ENCODE measurements around the gene PRELP. TPM values are rescaled to one million over a fixed set of nuclear protein-coding genes. Genes with fewer than 3 reads are reported as not detected.

The PRELP gene
- total and polyA plus RNA-seq, 2 donors (not counting 1 experiment from before 2014, with no cell fraction given): not detected

DNA sequence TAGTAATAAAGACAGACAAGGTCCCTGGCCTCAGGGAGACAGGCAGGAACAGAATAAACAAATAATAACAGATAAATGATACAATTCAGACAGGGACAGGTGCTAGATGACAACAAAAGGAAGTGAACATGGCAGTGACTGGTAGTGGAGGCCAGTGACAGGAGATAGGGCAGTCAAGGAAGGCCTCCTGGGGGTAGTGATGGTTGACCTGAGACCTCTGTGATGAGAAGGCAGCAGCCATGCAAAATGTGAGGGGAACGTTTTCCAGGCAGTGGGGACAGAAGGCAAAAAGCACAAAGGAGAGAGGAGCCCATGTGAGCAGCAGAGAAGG lies 36.9 kb downstream of the PRELP start:
- Histone ChIP-seq H3K27ac (ENCODE audit: low read length in 2 of 2) (no peak overlapping the region), H2AFZ (ENCODE audit: insufficient read depth, low read depth, low read length, poor library complexity, severe bottlenecking) (no peak overlapping the region)

More for the DNA sequence above, 36.9 kb downstream of the PRELP start:
- DNase-seq: no peak
- 73% methylated on average over 1 of the region's 1 CpG for WGBS (ENCODE audit: insufficient coverage)
- H3K4me1 Mint-ChIP-seq: peaks cover 10% of the 10 kb centered on the region
- no peak overlapping the region for H3K4me3 Mint-ChIP-seq
- no peak for ATAC-seq (ENCODE audit: low read depth)
- no peaks in the 10 kb centered on the region for H3K79me2 ChIP-seq (ENCODE audit: control insufficient read depth, insufficient read depth, low read length)
- no peak overlapping the region for H3K4me3 ChIP-seq (ENCODE audit: control extremely low read depth in 1 of 5, extremely low read depth in 1 of 5, insufficient read depth in 1 of 5, low read depth in 2 of 5, low read length in 4 of 5)
- peaks cover 0 to 5% (median 0%) of the 10 kb centered on the region in 4 experiments for H3K27me3 ChIP-seq (replicated peaks in 1 of 4; ENCODE audit: control extremely low read depth in 1 of 4, control insufficient read depth in 3 of 4, insufficient read depth in 4 of 4, low read length in 3 of 4)
- H3K36me3 ChIP-seq (replicated peaks in 1 of 2; ENCODE audit: control extremely low read depth in 1 of 2, control insufficient read depth in 1 of 2, extremely low read depth in 1 of 2, insufficient read depth in 2 of 2, low read length in 1 of 2): no peaks in the 10 kb centered on the region
- no peaks in the 10 kb centered on the region for H3K9me3 Mint-ChIP-seq (ENCODE audit: insufficient read depth)
- H3K9ac ChIP-seq (ENCODE audit: low read length): no peak overlapping the region
- intact Hi-C loops (cut with micrococcal nuclease): no loop called here
- no peak overlapping the region for H3K4me2 ChIP-seq (replicated peaks; ENCODE audit: low read depth, low read length, poor library complexity, severe bottlenecking)
- CTCF ChIA-PET: interaction anchor here (1.2 to 1.8 kb wide), 2 partner anchors 8 to 188 kb away, joined by 3 to 6 read pairs; no protein-coding TSS in a partner anchor
- no peak for TF ChIP-seq CTCF (IDR thresholded peaks at IDR 0.05)
- no peak for TF ChIP-seq EZH2 (IDR thresholded peaks at IDR 0.05; ENCODE audit: borderline replicate concordance, insufficient read depth, low read depth, low read length, poor library complexity, severe bottlenecking)
- peaks cover 4% of the 10 kb centered on the region for H3K27me3 Mint-ChIP-seq
- POLR2A ChIA-PET: no interaction called here
- H3K4me1 ChIP-seq (ENCODE audit: control insufficient read depth in 2 of 2, insufficient read depth in 2 of 2, low read length in 2 of 2): peaks cover 0 to 9% of the 10 kb centered on the region in 2 donors
- H4K20me1 ChIP-seq (ENCODE audit: control insufficient read depth, insufficient read depth, low read length, poor library complexity, severe bottlenecking): no peaks in the 10 kb centered on the region
- no peak overlapping the region for H3K27ac Mint-ChIP-seq
- no peaks in the 10 kb centered on the region for H3K9me3 ChIP-seq (ENCODE audit: control extremely low read depth in 1 of 3, control insufficient read depth in 2 of 3, insufficient read depth in 1 of 3, low read length in 2 of 3)

Data from B cell (primary cell).